OCI-LY1 (cell line): ENCODE results near the gene HIPK4.

Experiments
- EZH2 ChIP-seq: fragments of 200-600 bp; sonication (generic), shearing (Covaris generic); IDR thresholded peaks from 2 replicates; pipeline ENCODE4 v1.8.0; 2017; ENCODE audit warnings: borderline replicate concordance, mixed run types, mild to moderate bottlenecking, antibody characterized with exemption, low read length, moderate library complexity, mixed read lengths
- TF ChIP-seq, protein P1 (sequence below): fragments of 200-600 bp; sonication (generic), shearing (Covaris generic); IDR thresholded peaks from 2 replicates; pipeline ENCODE4 v1.5.1; 2017; ENCODE audit warnings: mild to moderate bottlenecking, antibody characterized with exemption, low read length, moderate library complexity, mixed read lengths

GRCh38 chr19:40419066-40419612 lies 29.2 kb upstream of the HIPK4 start:
- TF ChIP-seq, protein P1, sequence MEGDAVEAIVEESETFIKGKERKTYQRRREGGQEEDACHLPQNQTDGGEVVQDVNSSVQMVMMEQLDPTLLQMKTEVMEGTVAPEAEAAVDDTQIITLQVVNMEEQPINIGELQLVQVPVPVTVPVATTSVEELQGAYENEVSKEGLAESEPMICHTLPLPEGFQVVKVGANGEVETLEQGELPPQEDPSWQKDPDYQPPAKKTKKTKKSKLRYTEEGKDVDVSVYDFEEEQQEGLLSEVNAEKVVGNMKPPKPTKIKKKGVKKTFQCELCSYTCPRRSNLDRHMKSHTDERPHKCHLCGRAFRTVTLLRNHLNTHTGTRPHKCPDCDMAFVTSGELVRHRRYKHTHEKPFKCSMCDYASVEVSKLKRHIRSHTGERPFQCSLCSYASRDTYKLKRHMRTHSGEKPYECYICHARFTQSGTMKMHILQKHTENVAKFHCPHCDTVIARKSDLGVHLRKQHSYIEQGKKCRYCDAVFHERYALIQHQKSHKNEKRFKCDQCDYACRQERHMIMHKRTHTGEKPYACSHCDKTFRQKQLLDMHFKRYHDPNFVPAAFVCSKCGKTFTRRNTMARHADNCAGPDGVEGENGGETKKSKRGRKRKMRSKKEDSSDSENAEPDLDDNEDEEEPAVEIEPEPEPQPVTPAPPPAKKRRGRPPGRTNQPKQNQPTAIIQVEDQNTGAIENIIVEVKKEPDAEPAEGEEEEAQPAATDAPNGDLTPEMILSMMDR: no peak
- TF ChIP-seq EZH2: no peak
